MCF 10A (cell line): ENCODE results near the gene NOM1. TPM values are rescaled to one million over a fixed set of nuclear protein-coding genes. Genes with fewer than 3 reads are reported as not detected.

ENCODE experiments used
- BruUV-seq: library from RNA; stranded (reverse); fragments of 400-500 nt; replicated peaks from 2 replicates; lab custom pipeline; 2021; lab: Mats Ljungman, UMichigan
- CTCF ChIA-PET: fragments of 300-600 bp; sonication (Branson Sonifier 250); formaldehyde crosslinking; extraction: SDS; loops from one replicate; lab custom pipeline; 2021; ENCODE audit warnings: antibody characterized with exemption, inconsistent platforms; lab: Yijun Ruan, JAX
- POLR2A ChIA-PET: fragments of 300-600, 350-650 bp; sonication (Branson Sonifier 250); formaldehyde crosslinking; extraction: SDS; loops from one replicate; lab custom pipeline; 2020; ENCODE audit warnings: antibody characterized with exemption, inconsistent platforms; lab: Yijun Ruan, JAX
- DNase-seq: peaks from one replicate; pipeline ENCODE4 v3.0.0-alpha.2; 2018; ENCODE audit not compliant: unreplicated experiment
- H3K27ac Mint-ChIP-seq: one replicate; pipeline ENCODE4 v1.8.0; 2022; ENCODE audit warnings: mild to moderate bottlenecking, low read depth, mixed read lengths; ENCODE audit not compliant: unreplicated experiment
- H3K27me3 Mint-ChIP-seq: one replicate; pipeline ENCODE4 v1.8.0; 2022; ENCODE audit warnings: mixed read lengths; ENCODE audit not compliant: insufficient read depth, unreplicated experiment
- H3K36me3 Mint-ChIP-seq: one replicate; pipeline ENCODE4 v1.8.0; 2022; ENCODE audit warnings: mild to moderate bottlenecking, moderate library complexity, mixed read lengths; ENCODE audit not compliant: insufficient read depth, unreplicated experiment
- H3K4me1 Mint-ChIP-seq: one replicate; pipeline ENCODE4 v1.8.0; 2022; ENCODE audit warnings: mixed read lengths; ENCODE audit not compliant: insufficient read depth, unreplicated experiment
- H3K4me3 Mint-ChIP-seq: one replicate; pipeline ENCODE4 v1.8.0; 2022; ENCODE audit warnings: mild to moderate bottlenecking, moderate library complexity, mixed read lengths; ENCODE audit not compliant: unreplicated experiment
- H3K9me3 Mint-ChIP-seq: one replicate; pipeline ENCODE4 v1.8.0; 2022; ENCODE audit warnings: mixed read lengths; ENCODE audit not compliant: unreplicated experiment
- CTCF ChIP-seq: fragments of 200-600 bp; IDR thresholded peaks from one replicate; pipeline ENCODE4 v1.8.0; 2022; ENCODE audit warnings: antibody characterized with exemption, mild to moderate bottlenecking; ENCODE audit not compliant: unreplicated experiment
- intact Hi-C: fragments of 100-400 bp; cut with micrococcal nuclease; formaldehyde crosslinking; loops from 2 replicates; pipeline ENCODE4 v1.14.1; 2022
- total RNA-seq: library from RNA; stranded (reverse); gene quantifications from 2 replicates; pipeline ENCODE4 v1.2.3, GENCODE V29; 2022

Gene NOM1
- total RNA-seq, 1 experiment from 2014 or later: 34.1 TPM

DNA sequence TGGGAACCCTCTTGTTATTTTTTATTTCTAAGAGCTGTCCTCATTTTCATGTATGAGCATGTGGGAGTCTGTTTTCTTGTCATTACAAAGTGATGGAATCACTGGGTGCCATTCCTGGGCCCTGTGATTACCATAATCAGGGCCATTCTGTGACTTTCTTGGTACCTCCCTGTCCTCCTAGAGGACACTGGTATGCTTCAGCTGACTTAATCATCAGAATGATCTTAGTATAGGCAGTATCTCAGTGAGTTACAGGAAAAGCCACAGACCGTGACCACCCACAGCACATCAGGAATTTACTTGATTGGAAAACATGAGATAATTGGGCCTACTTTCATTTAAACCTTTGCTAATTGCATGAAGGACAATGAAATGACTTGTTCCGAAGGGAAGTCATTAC lies 7.2 kb downstream of the NOM1 start:
- no peak for TF ChIP-seq CTCF

DNA sequence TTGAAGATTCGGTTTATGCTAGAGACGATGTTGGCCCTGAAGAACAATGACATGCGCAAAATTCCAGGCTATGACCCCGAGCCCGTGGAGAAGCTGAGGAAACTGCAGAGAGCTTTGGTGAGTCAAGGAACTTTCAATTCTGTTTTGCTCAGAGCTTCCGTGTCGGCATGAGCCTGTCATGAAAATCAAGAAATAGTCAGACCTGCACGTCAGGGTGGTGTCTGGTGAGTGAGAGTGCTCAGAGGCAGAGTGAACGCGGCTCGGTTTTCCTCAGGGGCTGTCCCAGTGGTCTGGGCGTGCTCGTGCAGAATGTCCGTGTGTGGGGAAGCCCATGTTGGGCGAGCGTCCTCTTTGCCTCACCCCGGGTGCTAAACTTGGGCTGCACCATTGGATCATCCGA lies 12.6 kb downstream of the NOM1 start:
- no peak for DNase-seq
- peaks cover 95% of the 10 kb centered on the region for H3K36me3 Mint-ChIP-seq
- BruUV-seq: no TSS peak
- no peak overlapping the region for H3K27ac Mint-ChIP-seq
- no peak for TF ChIP-seq CTCF
- peaks cover 6% of the 10 kb centered on the region for H3K4me1 Mint-ChIP-seq
- H3K9me3 Mint-ChIP-seq: no peaks in the 10 kb centered on the region
- ChIA-PET POLR2A (no interaction called here), CTCF (interaction anchor here (1.1 kb wide), 1 partner anchor 10 kb away, joined by 3 read pairs; no protein-coding TSS in a partner anchor)
- no peaks in the 10 kb centered on the region for H3K27me3 Mint-ChIP-seq
- intact Hi-C loops: no loop called here
- no peak overlapping the region for H3K4me3 Mint-ChIP-seq

More for the DNA sequence above, 7.2 kb downstream of the NOM1 start:
- intact Hi-C loops: no loop called here
- H3K36me3 Mint-ChIP-seq: peaks cover 94% of the 10 kb centered on the region
- POLR2A ChIA-PET: interaction anchor here (0.5 kb wide), 1 partner anchor 10 kb away, joined by 3 read pairs; no protein-coding TSS in a partner anchor
- no TSS peak for BruUV-seq
- no peak for DNase-seq
- H3K4me3 Mint-ChIP-seq: no peak overlapping the region
- no peaks in the 10 kb centered on the region for H3K9me3 Mint-ChIP-seq
- CTCF ChIA-PET: interaction anchor here (1.7 kb wide), 1 partner anchor 13 kb away, joined by 8 read pairs; no protein-coding TSS in a partner anchor
- H3K4me1 Mint-ChIP-seq: peaks cover 17% of the 10 kb centered on the region
- H3K27me3 Mint-ChIP-seq: no peaks in the 10 kb centered on the region
- H3K27ac Mint-ChIP-seq: no peak overlapping the region

- intact Hi-C loops: no loop called here
- H3K9me3 Mint-ChIP-seq: no peaks in the 10 kb centered on the region
- peaks cover 6% of the 10 kb centered on the region for H3K4me1 Mint-ChIP-seq
- H3K36me3 Mint-ChIP-seq: peaks cover 95% of the 10 kb centered on the region
- no peak overlapping the region for H3K4me3 Mint-ChIP-seq
- DNase-seq: no peak
- CTCF ChIA-PET: no interaction called here
- H3K27me3 Mint-ChIP-seq: no peaks in the 10 kb centered on the region
- BruUV-seq: no TSS peak
- POLR2A ChIA-PET: interaction anchor here (0.7 kb wide), 1 partner anchor 289 kb away, joined by 3 read pairs; no protein-coding TSS in a partner anchor
- no peak for TF ChIP-seq CTCF
- no peak overlapping the region for H3K27ac Mint-ChIP-seq
Observed at GRCh38 chr7:156962897-156963296, 13.4 kb downstream of the NOM1 start.

DNA sequence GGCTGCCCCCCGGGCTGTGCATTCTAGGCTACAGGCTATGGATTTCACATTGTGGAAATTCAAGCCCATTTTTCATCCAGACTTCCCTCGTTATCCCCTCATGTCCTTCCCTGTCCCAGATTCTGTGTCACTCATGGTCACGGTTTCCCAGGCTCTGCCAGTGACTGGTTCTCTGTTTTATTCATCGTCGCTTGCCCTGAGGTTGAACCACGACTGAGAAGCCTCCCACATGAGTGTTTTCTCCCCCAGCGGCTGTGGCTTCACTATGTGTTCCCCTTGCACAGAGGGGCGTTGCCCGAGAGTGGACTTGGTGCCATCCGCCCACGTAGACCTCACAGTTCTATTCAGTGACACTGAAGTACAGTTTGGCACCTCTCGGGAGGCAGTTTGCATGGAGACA lies 14.0 kb downstream of the NOM1 start:
- no peak for DNase-seq
- intact Hi-C loops: no loop called here
- H3K4me3 Mint-ChIP-seq: no peak overlapping the region
- no peak for TF ChIP-seq CTCF
- ChIA-PET CTCF (no interaction called here), POLR2A (interaction anchor here (0.7 kb wide), 1 partner anchor 289 kb away, joined by 3 read pairs; no protein-coding TSS in a partner anchor)
- H3K27me3 Mint-ChIP-seq: no peaks in the 10 kb centered on the region
- H3K4me1 Mint-ChIP-seq: peaks cover 6% of the 10 kb centered on the region
- H3K27ac Mint-ChIP-seq: no peak overlapping the region
- no peaks in the 10 kb centered on the region for H3K9me3 Mint-ChIP-seq
- BruUV-seq: no TSS peak
- peaks cover 95% of the 10 kb centered on the region for H3K36me3 Mint-ChIP-seq
